ENCODE results near the gene PLVAP.

- TF ChIP-seq CTCF (optimal IDR thresholded peaks at IDR 0.05 in 1 of 3, IDR thresholded peaks at IDR 0.05 in 1 of 3, conservative IDR thresholded peaks at IDR 0.05 in 1 of 3; ENCODE audit: extremely low read depth in 1 of 3, insufficient read depth in 2 of 3, low read length in 3 of 3) (no peak), EZH2 (IDR thresholded peaks at IDR 0.05; ENCODE audit: low read length) (no peak)
These were observed 17.0 kb downstream of the PLVAP start for GRCh38 chr19:17359905-17360800.

Measured in keratinocyte (primary cell).